Transverse colon (tissue), 4 donors: ENCODE measurements around the gene MGAT1. TPM values are rescaled to one million over a fixed set of nuclear protein-coding genes. Genes with fewer than 3 reads are reported as not detected.

Experiments used
- DNase-seq: peaks from one replicate; pipeline ENCODE4 v3.0.0-alpha.2; 2019
- H3K27ac ChIP-seq, 4 donors: fragments of 200-600 bp; sonication (generic); 2 replicates each; pipeline ENCODE4 v1.5.1; 2016 to 2018; ENCODE audit warnings: inconsistent platforms in 4 of 4
- H3K27me3 ChIP-seq: fragments of 200-600 bp; sonication (generic); 2 replicates; pipeline ENCODE4 v1.5.1; 2017; ENCODE audit warnings: inconsistent platforms
- H3K36me3 ChIP-seq, 4 donors: fragments of 200-600 bp; sonication (generic); 2 replicates each; pipeline ENCODE4 v1.5.1; 2017 to 2019; ENCODE audit warnings: inconsistent platforms in 4 of 4
- H3K4me1 ChIP-seq, 4 donors: fragments of 200-600 bp; sonication (generic); 2 replicates each; pipeline ENCODE4 v1.5.1; 2017 to 2020; ENCODE audit warnings: inconsistent platforms in 4 of 4
- H3K4me3 ChIP-seq, 4 donors: fragments of 200-600 bp; sonication (generic); 1 replicate in 1 of 4; 2 replicates in 3 of 4; pipeline versions ENCODE4 v1.5.1 to v1.6.1; 2017 to 2019; ENCODE audit warnings: inconsistent platforms in 4 of 4
- H3K9me3 ChIP-seq, 2 donors: fragments of 200-600 bp; sonication (generic); 2 replicates each; pipeline ENCODE4 v1.5.1; 2017 to 2019; ENCODE audit warnings: inconsistent platforms in 2 of 2
- CTCF ChIP-seq, 5 experiments: fragments of 200-600 bp in 3 of 5; fragments of 450-650 bp in 2 of 5; sonication (generic) in 3 of 5; IDR thresholded peaks; 1 replicate in 2 of 5; 2 replicates in 3 of 5; pipeline ENCODE4 v1.5.1; 2016 to 2017; ENCODE audit warnings: antibody characterized with exemption in 5 of 5, inconsistent platforms in 3 of 5, mild to moderate bottlenecking in 2 of 5, moderate library complexity in 1 of 5
- EP300 ChIP-seq: sonication (generic); formaldehyde crosslinking; IDR thresholded peaks from one replicate; pipeline ENCODE4 v1.6.1; 2017; ENCODE audit warnings: antibody characterized with exemption, low read depth
- POLR2A ChIP-seq: fragments of 450-650 bp; IDR thresholded peaks from one replicate; pipeline ENCODE4 v1.6.1; 2016; ENCODE audit warnings: antibody characterized with exemption, mild to moderate bottlenecking, moderate library complexity
- POLR2AphosphoS5 ChIP-seq, 3 donors: sonication (generic); formaldehyde crosslinking; IDR thresholded peaks; one replicate each; pipeline ENCODE4 v1.6.1; 2016; ENCODE audit warnings: antibody characterized with exemption in 3 of 3
- WGBS, 2 donors: methylation state at CpG; one replicate each; pipeline ENCODE4 v1.1.5; 2018; ENCODE audit warnings: low coverage in 1 of 2; 5-methylcytosine and 5-hydroxymethylcytosine counted together
- in situ Hi-C, 4 donors: fragments of 200-750 bp; cut with MboI; loops; one replicate each; pipeline versions ENCODE4 v1.15.0 to v1.15.1; 2017; ENCODE audit warnings: low sequenced_read_pairs in 3 of 4, low pct_ligation_motif_present in 1 of 4, low pct_unique_long_range_greater_than_20kb in 1 of 4
- intact Hi-C: fragments of 100-400 bp; cut with DNase I; formaldehyde crosslinking; loops from one replicate; pipeline ENCODE4 v1.15.1; 2023; ENCODE audit warnings: low total_unique reads
- total RNA-seq, 4 donors: library from RNA; depleted of rRNA; stranded (reverse); fragments of >200 nt; gene quantifications; one replicate each; pipeline ENCODE4 v1.1.0, GENCODE V29; 2016

Gene MGAT1
- total RNA-seq, 4 donors from 2014 or later = 98.5 to 131 (median 114) TPM

- Histone ChIP-seq H3K27ac (peak overlapping the region in 3 of 4 donors; percentile 15 to 100 (median 99)), H3K4me1 (peaks cover 52 to 87% (median 66%) of the 10 kb centered on the region in 4 donors), H3K9me3 (no peaks in the 10 kb centered on the region), H3K36me3 (no peaks in the 10 kb centered on the region), H3K27me3 (no peaks in the 10 kb centered on the region), H3K4me3 (peak overlapping the region in 1 of 4 donors; percentile 99)
- in situ Hi-C loops (no loop called here), intact Hi-C loops (loop anchor here (10.0 kb wide), 1 partner anchor 425 kb away; the partner anchor contains the start of gene TRIM41)
- WGBS, 2 donors = 71 to 87% methylated on average over 2 to 6 of the region's 6 CpGs
- no peak for TF ChIP-seq POLR2AphosphoS5 (IDR thresholded peaks at IDR 0.05)
- no peak for TF ChIP-seq POLR2A
- no peak for TF ChIP-seq EP300
- TF ChIP-seq CTCF (IDR thresholded peaks at IDR 0.05) = no peak
- DNase-seq = no peak
Measured at GRCh38 chr5:180799902-180800801, 2.5 kb downstream of the MGAT1 start.

GRCh38 chr5:180799194-180799593 is 3.4 kb downstream of the MGAT1 start:
- no peaks in the 10 kb centered on the region for H3K9me3 ChIP-seq
- H3K36me3 ChIP-seq = no peaks in the 10 kb centered on the region
- peak overlapping the region in 1 of 4 donors; percentile 99 for H3K4me3 ChIP-seq
- H3K27me3 ChIP-seq = no peaks in the 10 kb centered on the region
- intact Hi-C loops = no loop called here
- H3K4me1 ChIP-seq = peaks cover 48 to 80% (median 58%) of the 10 kb centered on the region in 4 donors
- peak; percentile 72 for DNase-seq
- H3K27ac ChIP-seq = peak overlapping the region in 1 of 4 donors; percentile 15
- peak; percentile 12 to 38 (median 32) for TF ChIP-seq CTCF (IDR thresholded peaks at IDR 0.05)
- no peak for TF ChIP-seq EP300
- in situ Hi-C loops = no loop called here
- 0 to 69% methylated on average over 1 to 4 of the region's 4 CpGs for WGBS, 2 donors

- Histone ChIP-seq H3K27me3 (no peaks in the 10 kb centered on the region), H3K36me3 (no peaks in the 10 kb centered on the region), H3K9me3 (no peaks in the 10 kb centered on the region), H3K4me3 (no peak overlapping the region), H3K27ac (no peak overlapping the region), H3K4me1 (peaks cover 42 to 69% (median 52%) of the 10 kb centered on the region in 4 donors)
- no peak for TF ChIP-seq POLR2A
- no peak for TF ChIP-seq POLR2AphosphoS5 (IDR thresholded peaks at IDR 0.05)
- TF ChIP-seq CTCF (IDR thresholded peaks at IDR 0.05) = no peak
- TF ChIP-seq EP300 = no peak
- WGBS, 2 donors = 73 to 75% methylated on average over 3 to 11 of the region's 11 CpGs
- intact Hi-C loops (no loop called here), in situ Hi-C loops (no loop called here)
- DNase-seq = no peak
Measured at GRCh38 chr5:180798193-180798592, 4.4 kb downstream of the MGAT1 start.

- WGBS, 2 donors = 67 to 78% methylated on average over 1 to 10 of the region's 10 CpGs
- Histone ChIP-seq H3K4me3 (no peak overlapping the region), H3K36me3 (peaks cover 0 to 4% (median under 1%) of the 10 kb centered on the region in 4 donors), H3K27me3 (no peaks in the 10 kb centered on the region), H3K4me1 (peaks cover 39 to 66% (median 48%) of the 10 kb centered on the region in 4 donors), H3K9me3 (no peaks in the 10 kb centered on the region), H3K27ac (no peak overlapping the region)
- intact Hi-C loops (no loop called here), in situ Hi-C loops (no loop called here)
- TF ChIP-seq POLR2AphosphoS5 (IDR thresholded peaks at IDR 0.05) (no peak), EP300 (no peak), CTCF (IDR thresholded peaks at IDR 0.05) (no peak), POLR2A (no peak)
- DNase-seq = no peak
Measured at GRCh38 chr5:180797256-180798192, 5.1 kb downstream of the MGAT1 start.
